NCI-H226 (cell line): ENCODE results near the gene ATXN1.

Experiments
- DNase-seq: peaks from one replicate; pipeline ENCODE4 v3.0.0-alpha.2; 2015

Gene ATXN1

DNA sequence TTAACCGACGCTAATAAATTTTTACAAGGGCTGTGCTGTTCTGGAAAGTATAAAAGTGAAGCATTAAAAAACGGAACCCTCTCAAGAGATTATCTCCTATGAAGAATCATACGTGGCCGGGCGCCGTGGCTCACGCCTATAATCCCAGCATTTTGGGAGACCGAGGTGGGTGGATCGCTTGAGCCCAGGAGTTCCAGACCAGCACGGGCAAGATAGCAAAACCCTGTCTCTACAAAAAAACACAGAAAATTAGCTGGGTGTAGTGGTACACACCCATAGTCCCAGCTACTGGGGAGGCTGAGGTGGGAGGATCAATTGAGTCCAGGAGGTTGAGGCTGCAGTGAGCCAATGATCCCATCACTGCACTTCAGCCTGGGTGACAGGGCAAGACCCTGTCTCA is 439.4 kb downstream of the ATXN1 start:
- DNase-seq, result no peak

DNA sequence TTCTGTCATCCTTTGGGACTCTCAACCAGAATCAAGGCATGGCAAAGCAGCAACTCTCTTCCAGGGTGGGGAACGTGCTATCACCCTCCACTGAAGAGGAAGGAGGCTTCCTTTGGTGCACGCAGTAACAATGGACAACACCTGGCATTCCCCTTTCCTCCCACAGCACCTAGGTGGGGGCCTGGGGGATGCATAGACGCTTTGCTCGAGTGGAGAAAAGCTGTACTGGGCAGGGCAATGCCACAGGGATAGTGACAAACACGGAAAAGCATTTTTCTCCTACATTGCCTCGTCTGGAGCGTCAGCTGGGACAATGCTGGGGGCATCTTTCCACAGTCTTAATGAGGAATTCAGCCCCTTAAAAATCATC is 439.9 kb downstream of the ATXN1 start:
- no peak for DNase-seq

DNA sequence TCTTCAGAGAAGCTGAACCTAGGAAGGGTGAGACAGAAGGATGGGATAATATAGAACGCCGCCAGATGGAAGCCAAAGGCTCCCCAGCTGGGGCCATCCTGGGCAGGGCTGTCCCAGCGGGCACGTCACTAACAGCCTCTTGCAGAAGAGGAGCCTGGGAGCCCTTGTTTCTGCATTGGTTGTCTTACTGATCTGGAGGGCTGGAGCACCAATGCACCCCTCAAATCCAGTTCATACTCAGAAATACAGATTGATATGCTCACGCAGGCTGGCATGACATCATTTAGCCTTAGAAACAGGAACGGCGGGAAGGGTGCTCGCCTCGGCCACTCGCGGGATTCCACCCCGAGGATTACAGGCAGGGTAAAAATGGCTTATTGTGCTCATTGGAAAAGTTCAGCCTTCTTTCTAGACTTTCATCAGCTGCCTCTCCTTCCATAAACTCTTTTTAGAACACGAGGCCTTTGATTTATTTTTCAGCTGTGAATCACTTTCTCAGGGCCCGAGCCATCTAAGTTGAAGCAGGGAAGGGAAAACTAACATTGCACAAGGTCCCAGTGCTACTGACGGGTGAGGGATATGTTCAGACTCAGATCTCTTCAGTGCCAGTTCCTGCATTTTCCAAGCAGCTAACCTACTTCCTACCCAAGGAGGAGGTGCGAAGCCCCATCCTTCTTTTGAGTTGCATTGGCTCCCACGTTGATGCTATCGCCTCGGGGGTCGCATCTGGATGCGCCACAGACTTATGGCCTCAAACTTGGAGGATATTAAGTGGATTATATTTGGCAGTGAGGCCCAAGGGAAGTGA is 440.5 kb downstream of the ATXN1 start:
- no peak for DNase-seq

DNA sequence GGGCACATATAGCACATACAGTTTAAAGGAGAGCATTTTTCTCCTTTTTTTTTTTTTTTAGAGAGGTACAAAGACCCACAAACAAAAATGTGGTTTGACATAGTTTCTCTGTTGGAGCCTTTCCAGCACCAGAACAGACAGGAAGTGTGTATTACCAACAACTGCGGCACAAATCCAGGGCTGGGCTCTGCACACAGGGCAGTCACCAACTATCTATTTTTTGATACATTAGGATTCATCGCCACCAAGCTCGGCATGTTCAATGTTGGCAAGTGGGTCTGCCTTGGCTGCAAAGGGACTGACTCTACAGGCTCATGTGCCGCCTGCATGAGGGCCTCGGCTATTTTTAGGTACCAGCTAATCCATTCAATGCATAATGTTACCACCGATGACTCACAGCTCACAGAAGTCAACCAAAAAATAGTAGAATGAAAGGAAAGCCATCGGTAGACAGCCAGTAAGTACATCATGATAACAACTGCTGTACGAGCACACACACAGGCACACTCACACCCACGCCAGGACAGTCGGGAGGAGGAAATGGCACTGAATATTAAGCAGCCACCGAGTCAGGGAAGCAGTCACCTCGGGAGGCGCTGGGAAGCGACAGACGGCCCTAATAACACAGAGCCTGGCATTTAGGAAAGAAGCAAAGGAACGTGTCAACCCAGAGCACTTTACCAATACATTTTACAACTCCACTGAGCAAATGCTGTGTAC is 441.3 kb downstream of the ATXN1 start:
- DNase-seq, result peak; percentile 70

DNA sequence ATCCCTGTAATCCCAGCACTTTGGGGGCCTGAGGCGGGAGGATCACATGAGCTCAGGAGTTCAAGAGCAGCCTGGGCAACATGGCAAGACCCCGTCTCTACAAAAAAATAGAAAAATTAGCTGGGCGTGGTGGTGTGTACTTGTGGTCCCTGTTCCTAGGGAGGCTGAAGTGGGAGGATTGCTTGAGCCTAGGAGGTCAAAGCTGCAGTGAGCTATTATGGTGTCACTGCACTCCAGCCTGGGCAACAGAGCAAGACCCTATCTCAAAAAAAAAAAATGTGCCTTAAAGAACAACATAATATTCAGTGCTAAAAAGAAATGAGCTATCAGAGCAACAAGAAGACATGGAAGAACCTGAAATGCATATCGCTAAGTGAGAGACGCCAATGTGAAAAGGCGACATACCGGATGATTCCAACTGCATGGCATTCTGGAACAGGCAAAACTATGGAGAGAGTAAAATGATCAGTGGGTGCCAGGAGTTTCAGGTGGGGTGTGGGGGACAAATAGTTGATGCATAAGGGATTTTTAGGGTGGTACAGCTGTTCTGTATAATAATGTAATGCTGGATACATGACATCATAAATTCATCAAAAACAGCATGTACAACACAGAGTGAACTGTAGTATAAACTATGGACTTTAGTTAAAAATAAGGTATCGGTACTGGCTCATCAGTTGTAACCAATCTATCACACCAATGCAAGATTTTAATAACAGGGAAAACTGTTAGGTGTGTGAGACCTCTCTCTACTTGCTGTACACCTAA is 442.1 kb downstream of the ATXN1 start:
- no peak for DNase-seq

GRCh38 chr6:16318538-16318937 is 442.7 kb downstream of the ATXN1 start:
- peak; percentile 14 for DNase-seq

GRCh38 chr6:16316741-16317251 is 444.5 kb downstream of the ATXN1 start:
- DNase-seq, result peak; percentile 65

DNA sequence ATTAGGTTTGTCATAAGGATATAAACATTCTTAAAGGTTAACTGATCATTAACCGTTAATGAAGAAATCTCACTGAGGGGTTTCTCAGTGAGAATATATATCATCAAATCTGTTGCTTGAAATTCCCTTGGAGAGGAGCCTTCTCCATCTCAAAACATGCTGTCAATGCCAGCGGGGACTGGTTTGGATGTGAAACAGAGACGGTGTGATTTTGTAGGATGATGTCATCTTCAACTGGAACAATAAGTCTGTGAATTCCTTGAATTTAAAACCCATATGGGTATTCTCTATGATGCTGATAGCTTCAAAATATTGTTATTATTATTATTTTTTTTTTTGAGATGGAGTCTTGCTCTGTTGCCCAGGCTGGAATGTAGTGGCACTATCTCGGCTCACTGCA is 447.0 kb downstream of the ATXN1 start:
- DNase-seq, result no peak

GRCh38 chr6:16313732-16314131 is 447.5 kb downstream of the ATXN1 start:
- no peak for DNase-seq

DNA sequence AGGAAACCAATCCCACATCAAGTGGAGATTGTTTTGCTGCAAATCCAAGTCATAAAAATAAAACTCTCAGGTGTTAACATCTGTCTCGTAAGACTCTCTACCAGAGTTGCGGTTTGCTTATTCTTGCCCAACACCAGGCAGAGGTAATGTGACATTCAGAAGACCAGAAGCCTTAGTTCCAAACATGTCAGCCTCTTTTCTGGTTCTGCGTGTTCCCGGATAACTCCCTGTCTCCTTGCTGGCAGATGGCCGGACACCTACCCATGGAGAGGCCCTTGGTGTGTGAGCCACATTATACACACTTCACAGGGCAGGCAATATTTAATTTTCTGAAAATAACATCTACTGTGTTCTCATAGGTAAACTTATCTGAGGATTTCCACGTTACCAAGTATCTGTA is 449.5 kb downstream of the ATXN1 start:
- no peak for DNase-seq

DNA sequence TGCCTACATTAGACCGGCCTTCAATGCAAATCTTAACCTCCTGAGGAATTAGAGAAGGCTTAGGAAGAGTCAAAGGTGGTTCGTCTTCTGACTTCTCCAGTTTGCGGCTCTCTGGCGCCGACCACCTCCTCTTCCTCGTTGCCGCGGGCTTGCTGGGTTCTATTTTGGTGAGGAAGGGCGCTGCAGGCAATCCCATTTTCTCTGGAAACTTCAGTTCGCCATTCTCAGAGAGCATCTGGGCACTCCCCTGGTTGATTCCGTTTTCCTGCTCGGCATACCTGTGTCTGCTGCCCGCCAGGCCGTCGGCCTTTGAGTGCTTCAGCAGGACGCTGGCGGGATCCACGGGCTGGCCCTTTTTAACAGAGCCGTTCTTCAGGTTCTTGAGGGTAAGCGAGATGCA is 454.9 kb downstream of the ATXN1 start:
- no peak for DNase-seq

GRCh38 chr6:16305788-16306187 is 455.5 kb downstream of the ATXN1 start:
- DNase-seq, result no peak

GRCh38 chr6:16305246-16305725 is 456.0 kb downstream of the ATXN1 start:
- no peak for DNase-seq

- DNase-seq, result no peak
Measured at GRCh38 chr6:16302721-16303552, 458.3 kb downstream of the ATXN1 start.

DNA sequence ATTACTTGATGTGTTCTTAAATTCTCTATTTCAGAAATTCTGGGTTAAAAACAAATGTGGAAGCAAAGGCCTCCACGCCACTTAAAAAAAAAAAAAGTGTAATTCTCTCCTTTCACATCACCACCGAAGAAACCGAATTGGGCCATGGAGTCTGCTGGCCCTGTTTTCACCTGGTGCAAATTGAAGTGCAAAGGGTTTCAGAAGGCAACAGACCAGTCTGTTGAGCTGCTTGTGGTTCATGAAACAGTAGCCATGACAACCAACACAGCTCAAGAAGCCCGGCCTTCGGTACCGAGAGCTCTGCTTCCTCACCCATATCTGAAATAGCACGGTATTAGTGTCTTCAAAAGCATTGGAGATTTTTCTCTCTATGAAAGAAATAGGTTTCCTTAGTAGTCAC is 459.7 kb downstream of the ATXN1 start:
- no peak for DNase-seq

DNA sequence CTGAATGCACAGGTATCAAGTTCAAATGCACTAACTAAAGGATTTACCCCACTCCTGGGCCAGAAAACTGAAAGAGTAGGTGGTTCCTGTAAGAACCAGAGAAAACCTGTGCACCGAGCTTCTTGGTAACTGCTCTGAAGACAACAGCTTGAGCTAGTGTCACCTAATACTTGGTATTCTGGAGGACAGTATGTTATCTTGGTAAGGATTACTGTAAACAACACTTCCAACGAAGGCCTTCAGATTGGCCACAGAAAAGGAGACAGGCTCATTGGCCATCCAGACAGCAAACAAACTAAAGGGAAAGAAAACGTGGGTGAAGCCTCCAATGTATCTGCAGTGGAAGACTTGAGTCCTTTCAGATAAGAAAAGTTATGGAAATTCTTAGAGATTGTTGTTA is 461.4 kb downstream of the ATXN1 start:
- no peak for DNase-seq

- no peak for DNase-seq
Measured at GRCh38 chr6:16296061-16296670, 465.1 kb downstream of the ATXN1 start.

- DNase-seq, result no peak
Measured at GRCh38 chr6:16295471-16295870, 465.8 kb downstream of the ATXN1 start.

- DNase-seq, result no peak
Measured at GRCh38 chr6:16295060-16295459, 466.2 kb downstream of the ATXN1 start.

DNA sequence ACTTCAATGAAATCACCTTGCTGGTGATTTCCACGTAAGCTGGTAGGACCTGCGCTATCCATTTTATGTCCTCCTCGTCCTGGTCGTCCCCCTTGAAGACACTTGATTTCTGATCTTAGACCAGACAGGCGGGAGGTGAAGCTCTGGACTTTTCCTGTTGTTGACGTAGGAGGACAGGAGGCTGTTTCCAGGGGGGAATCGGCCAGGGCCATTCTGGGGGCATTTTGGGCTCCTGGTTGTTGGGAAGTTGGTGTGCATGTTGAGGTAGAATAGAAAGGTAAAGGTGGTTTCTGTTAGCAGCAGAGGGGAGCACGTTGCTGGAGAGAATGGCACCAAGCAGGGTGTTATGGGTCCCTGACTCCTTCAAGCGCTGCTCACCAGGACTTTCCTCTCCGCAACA is 466.9 kb downstream of the ATXN1 start:
- no peak for DNase-seq

GRCh38 chr6:16292942-16293341 is 468.3 kb downstream of the ATXN1 start:
- no peak for DNase-seq

DNA sequence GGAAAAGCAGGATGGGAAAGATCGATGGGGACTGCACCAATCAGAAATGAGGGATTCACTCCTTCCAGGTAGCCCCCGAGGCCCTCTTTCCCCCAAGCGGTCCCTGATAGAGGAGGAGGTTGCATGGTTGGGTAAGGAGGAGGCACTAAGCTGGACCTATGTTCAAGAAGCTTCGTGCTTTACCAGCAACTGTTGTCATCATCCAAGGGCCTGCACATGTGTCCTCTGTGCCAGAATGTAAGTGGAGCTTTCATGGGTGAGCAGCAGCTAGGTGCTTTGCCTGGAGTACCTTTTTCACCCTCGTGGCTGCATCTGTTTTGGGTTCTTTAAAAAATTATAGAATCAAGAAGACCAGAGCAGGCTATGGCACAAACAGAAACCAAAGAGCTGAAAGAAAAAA is 468.8 kb downstream of the ATXN1 start:
- no peak for DNase-seq
